Vagina (tissue), 2 donors: Measurements from ENCODE around the gene BAZ2B. TPM values are rescaled to one million over a fixed set of nuclear protein-coding genes. Genes with fewer than 3 reads are reported as not detected.
A peak's percentile ranks its signal among the peaks of the same experiment; 100 is the strongest.

ENCODE experiments used
- DNase-seq, 2 donors: peaks; one replicate each; pipeline ENCODE4 v3.0.0-alpha.2; 2017; ENCODE audit errors: extremely low spot score in 2 of 2
- H3K27ac ChIP-seq: fragments of 200-600 bp; sonication (generic); one replicate; pipeline ENCODE4 v1.5.1; 2019
- H3K27me3 ChIP-seq: fragments of 200-600 bp; sonication (generic); one replicate; pipeline ENCODE4 v1.5.1; 2019
- H3K36me3 ChIP-seq, 2 donors: fragments of 200-600 bp; sonication (generic); one replicate each; pipeline ENCODE4 v1.5.1; 2017 to 2019
- H3K4me1 ChIP-seq: fragments of 200-600 bp; sonication (generic); one replicate; pipeline ENCODE4 v1.5.1; 2019
- H3K4me3 ChIP-seq, 2 donors: fragments of 200-600 bp; sonication (generic); 1 replicate in 1 of 2; 2 replicates in 1 of 2; pipeline ENCODE4 v1.5.1; 2016 to 2019
- H3K9me3 ChIP-seq: fragments of 200-600 bp; sonication (generic); one replicate; pipeline ENCODE4 v1.5.1; 2019
- POLR2A ChIP-seq, 2 donors: fragments of 450-650 bp; IDR thresholded peaks; one replicate each; pipeline ENCODE4 v1.6.1; 2017; ENCODE audit warnings: antibody characterized with exemption in 2 of 2, mild to moderate bottlenecking in 2 of 2, moderate library complexity in 2 of 2
- POLR2AphosphoS5 ChIP-seq, 2 donors: sonication (generic); formaldehyde crosslinking; IDR thresholded peaks; one replicate each; pipeline ENCODE4 v1.9.0; 2017; ENCODE audit warnings: antibody characterized with exemption in 2 of 2, mild to moderate bottlenecking in 2 of 2, low read depth in 1 of 2; ENCODE audit not compliant: insufficient read depth in 1 of 2
- intact Hi-C: fragments of 100-400 bp; cut with DNase I; formaldehyde crosslinking; loops from one replicate; pipeline ENCODE4 v1.15.1; 2023
- total RNA-seq: library from RNA; depleted of rRNA; stranded (reverse); fragments of >200 nt; gene quantifications from one replicate; pipeline ENCODE4 v1.2.3, GENCODE V29; 2016
- TF ChIP-seq, protein P1 (sequence below), 3 experiments: fragments of 450-650 bp in 2 of 3; fragments of 200-600 bp in 1 of 3; sonication (generic) in 1 of 3; IDR thresholded peaks; one replicate each; pipeline ENCODE4 v1.5.1; 2017 to 2019; ENCODE audit warnings: antibody characterized with exemption in 3 of 3, mild to moderate bottlenecking in 2 of 3, moderate library complexity in 2 of 3

Gene BAZ2B
- total RNA-seq, 1 donor from 2014 or later = 90.6 TPM

DNA sequence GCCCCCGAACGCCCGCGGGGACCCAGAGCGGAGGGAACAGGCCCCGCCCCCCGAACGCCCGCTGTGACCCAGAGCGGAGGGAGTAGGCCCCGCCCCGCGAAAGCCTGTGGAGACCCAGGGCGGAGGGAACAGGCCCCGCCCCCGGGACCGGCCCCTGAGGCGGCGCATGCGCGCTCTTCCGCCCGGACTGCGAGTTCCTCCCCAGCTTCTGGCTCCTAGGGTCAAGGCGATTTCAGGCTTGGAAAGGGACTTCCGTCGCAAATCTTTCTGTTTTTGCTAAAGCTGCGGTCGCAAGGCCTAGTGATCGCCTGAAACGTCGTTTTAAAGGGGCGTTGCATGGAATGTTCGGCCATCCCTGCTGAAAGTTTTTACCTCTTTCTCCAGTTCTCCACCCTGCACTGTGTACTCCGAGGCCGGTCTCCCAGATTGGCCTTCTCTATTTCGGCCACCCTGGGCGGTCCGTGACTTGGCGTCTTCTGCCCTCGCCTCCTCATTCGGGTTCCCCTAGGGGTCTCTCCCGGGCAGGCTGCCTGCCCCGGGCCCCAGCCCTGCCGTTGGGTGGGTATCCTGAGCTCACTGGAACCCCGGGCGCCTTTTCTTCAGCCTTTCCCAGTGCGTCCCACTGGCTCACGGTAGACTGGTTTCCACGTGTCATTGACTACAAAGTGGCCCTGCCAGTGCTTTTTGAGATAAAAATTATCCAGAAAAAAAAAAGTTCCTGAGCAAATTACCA, 329.5 kb downstream of the BAZ2B start:
- H3K4me3 ChIP-seq = peak overlapping the region; percentile 78 to 96
- intact Hi-C loops = no loop called here
- H3K27me3 ChIP-seq = no peaks in the 10 kb centered on the region
- peak in 1 of 2 donors; percentile 94 for DNase-seq
- H3K27ac ChIP-seq = peak overlapping the region; percentile 94
- H3K36me3 ChIP-seq = no peaks in the 10 kb centered on the region
- H3K4me1 ChIP-seq = peaks cover 23% of the 10 kb centered on the region
- no peaks in the 10 kb centered on the region for H3K9me3 ChIP-seq
- TF ChIP-seq POLR2A (IDR thresholded peaks at IDR 0.05) = peak in 1 of 2 donors; percentile 68
- TF ChIP-seq, protein P1, sequence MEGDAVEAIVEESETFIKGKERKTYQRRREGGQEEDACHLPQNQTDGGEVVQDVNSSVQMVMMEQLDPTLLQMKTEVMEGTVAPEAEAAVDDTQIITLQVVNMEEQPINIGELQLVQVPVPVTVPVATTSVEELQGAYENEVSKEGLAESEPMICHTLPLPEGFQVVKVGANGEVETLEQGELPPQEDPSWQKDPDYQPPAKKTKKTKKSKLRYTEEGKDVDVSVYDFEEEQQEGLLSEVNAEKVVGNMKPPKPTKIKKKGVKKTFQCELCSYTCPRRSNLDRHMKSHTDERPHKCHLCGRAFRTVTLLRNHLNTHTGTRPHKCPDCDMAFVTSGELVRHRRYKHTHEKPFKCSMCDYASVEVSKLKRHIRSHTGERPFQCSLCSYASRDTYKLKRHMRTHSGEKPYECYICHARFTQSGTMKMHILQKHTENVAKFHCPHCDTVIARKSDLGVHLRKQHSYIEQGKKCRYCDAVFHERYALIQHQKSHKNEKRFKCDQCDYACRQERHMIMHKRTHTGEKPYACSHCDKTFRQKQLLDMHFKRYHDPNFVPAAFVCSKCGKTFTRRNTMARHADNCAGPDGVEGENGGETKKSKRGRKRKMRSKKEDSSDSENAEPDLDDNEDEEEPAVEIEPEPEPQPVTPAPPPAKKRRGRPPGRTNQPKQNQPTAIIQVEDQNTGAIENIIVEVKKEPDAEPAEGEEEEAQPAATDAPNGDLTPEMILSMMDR (IDR thresholded peaks at IDR 0.05) = no peak
- peak; percentile 84 for TF ChIP-seq POLR2AphosphoS5 (IDR thresholded peaks at IDR 0.05; ENCODE audit: insufficient read depth in 1 of 2, low read depth in 1 of 2)

DNA sequence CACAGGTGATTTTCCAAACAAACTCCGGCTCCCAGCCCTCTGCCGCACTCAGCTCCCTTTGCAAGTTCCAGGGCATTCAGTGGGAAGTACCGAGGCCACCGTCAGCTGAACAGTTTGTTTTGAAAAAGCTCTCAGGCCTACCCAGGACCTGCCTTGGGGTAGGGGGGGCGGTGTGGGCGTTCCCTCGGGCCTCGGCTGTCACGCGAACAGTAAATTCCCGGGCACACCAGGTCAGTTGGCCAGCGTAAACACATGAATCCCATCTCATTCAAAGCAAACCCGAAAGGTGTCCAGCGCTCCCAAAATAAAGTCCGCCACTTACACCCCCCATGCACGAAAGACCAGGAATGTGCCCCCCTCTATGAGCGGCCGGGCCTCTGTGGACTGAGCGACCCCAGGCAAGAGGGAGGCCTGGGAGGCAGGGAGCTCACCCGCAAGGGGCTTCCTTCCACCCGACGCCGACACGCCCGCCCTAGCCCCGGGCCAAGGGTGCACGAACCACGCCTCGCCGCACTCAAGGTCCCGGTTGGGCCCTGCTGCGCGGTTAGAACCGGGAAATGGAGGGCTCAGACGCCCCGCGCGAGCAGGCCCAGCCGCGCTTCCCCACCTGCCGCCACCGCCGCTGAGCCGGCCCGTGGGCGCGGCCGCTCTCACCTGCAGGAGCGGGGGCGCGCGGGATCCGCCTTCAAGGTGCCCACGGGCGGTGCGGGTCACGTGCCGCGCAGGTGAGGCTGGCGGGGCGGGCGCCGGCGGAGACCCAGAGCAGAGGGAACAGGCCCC, 330.2 kb downstream of the BAZ2B start, which contains the start of gene WDSUB1:
TSS of gene WDSUB1 (minus strand) at position 775 of the 780 bp plus-strand sequence. CDS start 3,634 bp downstream, outside the sequence.
- intact Hi-C loops = no loop called here

DNA sequence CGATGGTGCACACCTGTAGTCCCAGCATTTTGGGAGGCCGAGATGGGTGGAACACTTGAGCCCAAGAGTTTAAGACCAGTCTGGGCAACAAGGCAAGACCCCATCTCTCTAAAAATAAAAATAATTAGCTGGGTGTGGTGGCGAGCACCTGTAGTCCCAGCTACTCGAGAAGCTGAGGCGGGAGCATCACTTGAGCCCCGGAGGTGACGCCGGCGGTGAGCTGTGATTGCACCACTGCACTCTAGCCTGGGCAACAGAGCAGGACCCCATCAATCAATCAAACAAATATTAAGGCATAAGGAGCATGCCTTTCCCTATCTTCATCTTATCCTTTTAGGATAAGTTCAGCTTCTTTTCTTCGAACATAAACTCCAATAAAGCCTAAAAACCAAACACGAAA, 330.9 kb downstream of the BAZ2B start:
- no peak for DNase-seq
- H3K27me3 ChIP-seq = no peaks in the 10 kb centered on the region
- H3K4me1 ChIP-seq = peaks cover 23% of the 10 kb centered on the region
- H3K4me3 ChIP-seq = peak overlapping the region; percentile 78 to 96
- intact Hi-C loops = no loop called here
- peak overlapping the region; percentile 94 for H3K27ac ChIP-seq
- no peaks in the 10 kb centered on the region for H3K9me3 ChIP-seq
- no peak for TF ChIP-seq POLR2A (IDR thresholded peaks at IDR 0.05)
- no peak for TF ChIP-seq POLR2AphosphoS5 (IDR thresholded peaks at IDR 0.05; ENCODE audit: insufficient read depth in 1 of 2, low read depth in 1 of 2)
- TF ChIP-seq, protein P1 (IDR thresholded peaks at IDR 0.05) = no peak
- H3K36me3 ChIP-seq = peaks cover 0 to 4% of the 10 kb centered on the region in 2 donors

More for the DNA sequence above, 330.2 kb downstream of the BAZ2B start, which contains the start of gene WDSUB1:
- no peaks in the 10 kb centered on the region for H3K27me3 ChIP-seq
- TF ChIP-seq POLR2AphosphoS5 (IDR thresholded peaks at IDR 0.05; ENCODE audit: insufficient read depth in 1 of 2, low read depth in 1 of 2) (peak in 1 of 2 donors; percentile 20), POLR2A (IDR thresholded peaks at IDR 0.05) (no peak)
- TF ChIP-seq, protein P1 (IDR thresholded peaks at IDR 0.05) = no peak
- no peak for DNase-seq
- peaks cover 23% of the 10 kb centered on the region for H3K4me1 ChIP-seq
- peak within 1 kb of the TSS; percentile 78 to 96 for H3K4me3 ChIP-seq
- H3K36me3 ChIP-seq = no peaks in the 10 kb centered on the region
- H3K27ac ChIP-seq = peak within 1 kb of the TSS; percentile 94
- no peaks in the 10 kb centered on the region for H3K9me3 ChIP-seq

DNA sequence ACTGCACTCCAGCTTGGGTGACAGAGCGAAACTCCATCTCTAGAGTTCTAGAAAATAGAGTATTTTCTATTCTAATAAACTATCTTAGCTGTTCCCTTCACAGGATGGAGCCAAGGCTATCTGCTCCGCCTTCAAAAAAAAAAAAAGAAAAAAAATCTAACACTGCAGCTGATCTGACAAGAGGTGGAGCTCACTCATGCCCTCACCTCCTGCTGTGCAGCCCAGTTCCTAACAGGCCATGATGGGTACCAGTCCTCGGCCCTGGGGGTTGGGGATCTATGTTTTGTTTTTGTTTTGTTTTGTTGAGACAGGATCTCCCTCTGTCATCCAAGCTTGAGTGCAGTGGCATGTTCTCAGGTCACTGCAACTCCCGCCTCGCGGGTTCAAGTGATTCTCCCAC, 332.8 kb downstream of the BAZ2B start:
- intact Hi-C loops = no loop called here

More for the DNA sequence above, 332.8 kb downstream of the BAZ2B start:
- Histone ChIP-seq H3K4me1 (peaks cover 23% of the 10 kb centered on the region), H3K27ac (no peak overlapping the region), H3K27me3 (no peaks in the 10 kb centered on the region), H3K36me3 (peaks cover 0 to 4% of the 10 kb centered on the region in 2 donors), H3K9me3 (no peaks in the 10 kb centered on the region), H3K4me3 (no peak overlapping the region)
- TF ChIP-seq POLR2AphosphoS5 (IDR thresholded peaks at IDR 0.05; ENCODE audit: insufficient read depth in 1 of 2, low read depth in 1 of 2) = no peak
- TF ChIP-seq, protein P1 (IDR thresholded peaks at IDR 0.05) = no peak
- no peak for TF ChIP-seq POLR2A (IDR thresholded peaks at IDR 0.05)
- DNase-seq = no peak
